Fibroblast of villous mesenchyme (primary cell): ENCODE results near the gene FBLN2. TPM values are rescaled to one million over a fixed set of nuclear protein-coding genes. Genes with fewer than 3 reads are reported as not detected.

Experiments used
- DNase-seq: peaks from one replicate; pipeline ENCODE4 v3.0.0-alpha.2; 2010; ENCODE audit warnings: low read depth
- H3K4me3 ChIP-seq: 2 replicates; pipeline ENCODE4 v1.5.1; 2011; ENCODE audit warnings: low read depth, mild to moderate bottlenecking, low read length
- total RNA-seq: library from RNA; depleted of rRNA; stranded (reverse); fragments of >200 nt; gene quantifications from 2 replicates; pipeline ENCODE4 v1.2.3, GENCODE V29; 2012
- TF ChIP-seq, protein P1 (sequence below): IDR thresholded peaks from 2 replicates; pipeline ENCODE4 v1.5.1; 2012; ENCODE audit warnings: low read depth, mild to moderate bottlenecking, low read length; ENCODE audit not compliant: insufficient read depth

FBLN2 gene
- total RNA-seq, 1 donor, result 30.2 TPM

DNA sequence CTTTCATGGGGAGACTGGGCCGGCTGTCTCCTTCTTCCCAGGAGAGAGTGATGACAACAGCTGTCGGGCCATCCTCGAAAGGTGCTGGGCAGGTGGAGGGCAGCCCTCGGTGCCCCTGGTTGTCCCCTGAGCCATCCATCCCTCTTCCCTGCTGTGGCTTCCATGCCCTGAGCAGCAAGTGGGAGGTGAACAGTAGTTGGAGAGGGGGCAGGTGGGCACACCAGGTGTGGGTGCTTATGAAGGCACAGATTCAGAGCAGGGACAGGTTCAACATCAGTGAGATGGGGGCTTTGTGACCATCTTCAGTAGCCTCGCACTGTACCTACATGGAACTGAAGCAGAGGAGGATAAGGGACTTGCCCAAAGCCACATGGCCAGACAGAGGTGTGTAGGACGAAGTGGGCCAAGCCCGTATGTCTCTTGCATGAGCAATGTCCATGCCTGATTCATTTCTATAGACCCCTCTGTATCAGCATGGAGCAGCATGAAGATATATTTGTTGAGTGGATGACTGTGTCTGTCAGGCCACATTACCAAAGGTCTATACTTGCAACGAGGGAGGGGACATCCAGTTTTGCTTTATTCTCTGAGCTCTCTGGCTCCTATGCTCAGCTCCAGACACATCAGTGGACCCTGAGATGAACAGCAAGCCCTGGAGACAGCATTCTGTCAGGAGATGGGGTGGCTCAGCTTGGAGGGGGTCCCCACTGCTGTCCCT is 107.8 kb downstream of the FBLN2 start:
- no peak overlapping the region for H3K4me3 ChIP-seq
- TF ChIP-seq, protein P1, sequence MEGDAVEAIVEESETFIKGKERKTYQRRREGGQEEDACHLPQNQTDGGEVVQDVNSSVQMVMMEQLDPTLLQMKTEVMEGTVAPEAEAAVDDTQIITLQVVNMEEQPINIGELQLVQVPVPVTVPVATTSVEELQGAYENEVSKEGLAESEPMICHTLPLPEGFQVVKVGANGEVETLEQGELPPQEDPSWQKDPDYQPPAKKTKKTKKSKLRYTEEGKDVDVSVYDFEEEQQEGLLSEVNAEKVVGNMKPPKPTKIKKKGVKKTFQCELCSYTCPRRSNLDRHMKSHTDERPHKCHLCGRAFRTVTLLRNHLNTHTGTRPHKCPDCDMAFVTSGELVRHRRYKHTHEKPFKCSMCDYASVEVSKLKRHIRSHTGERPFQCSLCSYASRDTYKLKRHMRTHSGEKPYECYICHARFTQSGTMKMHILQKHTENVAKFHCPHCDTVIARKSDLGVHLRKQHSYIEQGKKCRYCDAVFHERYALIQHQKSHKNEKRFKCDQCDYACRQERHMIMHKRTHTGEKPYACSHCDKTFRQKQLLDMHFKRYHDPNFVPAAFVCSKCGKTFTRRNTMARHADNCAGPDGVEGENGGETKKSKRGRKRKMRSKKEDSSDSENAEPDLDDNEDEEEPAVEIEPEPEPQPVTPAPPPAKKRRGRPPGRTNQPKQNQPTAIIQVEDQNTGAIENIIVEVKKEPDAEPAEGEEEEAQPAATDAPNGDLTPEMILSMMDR, result no peak
- no peak for DNase-seq

DNA sequence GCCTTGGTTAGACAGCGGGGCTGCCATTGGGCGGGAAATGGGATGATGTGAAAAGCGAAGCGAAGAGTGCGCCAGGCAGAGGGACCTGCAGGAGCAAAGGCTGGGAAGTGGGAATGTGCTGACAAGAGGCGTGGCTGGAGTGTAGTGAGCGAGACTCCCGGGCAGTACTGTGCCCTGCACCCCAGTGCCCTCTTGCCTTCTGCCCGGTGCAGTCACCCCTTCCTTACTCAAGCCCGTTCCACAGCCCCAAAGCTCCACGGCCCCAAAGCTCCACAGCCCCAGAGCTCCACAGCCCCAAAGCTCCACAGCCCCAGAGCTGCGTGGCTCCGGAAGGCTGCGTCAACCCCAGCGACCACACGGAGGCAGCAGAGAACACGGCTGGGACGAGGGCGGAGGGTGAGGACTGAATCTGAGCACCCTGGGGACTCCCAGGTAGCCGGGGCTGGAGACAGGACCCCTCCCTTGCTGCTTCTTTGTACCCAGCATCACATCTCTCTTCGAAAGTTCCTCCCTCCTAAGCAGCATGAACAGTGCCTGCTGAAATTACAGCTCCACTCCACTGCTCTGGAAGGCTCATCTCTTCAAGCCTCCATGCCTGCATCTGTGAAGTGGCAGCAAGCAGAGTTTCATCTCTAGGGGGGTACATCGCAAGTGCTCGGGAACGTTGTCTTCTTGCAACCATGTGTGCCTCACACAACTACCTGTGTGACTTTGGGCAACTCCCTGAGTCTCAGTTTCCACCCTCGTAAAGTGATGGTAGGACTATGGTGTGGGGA is 108.9 kb downstream of the FBLN2 start:
- TF ChIP-seq, protein P1, result peak; percentile 96
- H3K4me3 ChIP-seq, result no peak overlapping the region
- DNase-seq, result peak; percentile 31

DNA sequence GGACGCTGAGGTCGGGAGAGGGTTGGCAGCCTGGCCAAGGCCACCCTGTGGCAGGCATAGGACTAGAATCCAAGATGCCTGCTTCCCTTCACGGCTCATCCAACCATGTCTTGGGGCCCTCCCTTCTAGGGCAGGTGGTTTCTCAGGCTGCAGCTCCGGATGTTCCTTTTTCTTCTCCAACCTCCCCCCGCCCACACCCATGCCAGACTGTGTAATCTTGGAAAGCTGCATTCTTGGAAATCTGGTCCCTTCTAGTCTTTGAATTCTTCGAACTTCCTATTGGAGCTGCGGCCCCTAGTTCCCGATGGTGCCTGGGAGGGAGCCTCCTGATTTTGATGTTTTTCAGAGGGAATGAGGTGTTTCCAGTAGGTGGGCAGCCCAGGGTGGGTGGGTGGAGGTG is 109.8 kb downstream of the FBLN2 start:
- TF ChIP-seq, protein P1, result no peak

DNA sequence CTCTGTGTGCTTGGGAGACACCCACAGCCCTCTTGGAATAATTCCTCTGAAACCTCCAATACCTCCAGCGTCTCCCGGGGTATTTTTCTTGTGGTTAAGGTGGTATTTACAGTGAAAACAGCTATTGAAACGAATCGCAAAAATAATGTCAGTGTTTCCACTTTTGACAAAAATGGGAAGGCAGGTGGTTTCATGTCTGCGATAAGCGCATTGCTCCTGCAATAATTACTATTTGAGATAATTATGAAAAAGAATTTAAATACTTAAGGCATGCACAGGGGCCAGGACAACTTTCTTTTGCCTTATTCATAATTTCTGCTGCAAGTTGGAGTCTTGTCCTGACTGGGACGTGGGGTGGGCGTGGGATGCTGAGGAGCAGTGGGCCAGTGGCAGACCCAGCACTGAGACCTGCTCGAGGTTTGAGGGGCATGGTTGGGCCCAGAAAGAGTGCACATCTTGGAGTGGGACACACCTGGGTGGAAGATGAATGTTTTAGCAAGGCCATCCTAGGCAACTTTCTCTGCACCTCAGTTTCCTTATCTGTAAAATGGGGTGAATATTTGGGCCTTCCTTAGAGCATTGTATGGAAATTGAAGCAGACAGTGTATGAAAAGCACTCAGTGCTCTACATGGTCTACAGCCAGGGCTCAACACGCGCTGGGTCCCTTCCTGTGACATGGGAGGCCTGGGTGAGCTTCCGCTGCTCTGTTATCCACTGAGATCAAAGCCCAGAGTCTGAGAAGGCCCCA is 110.5 kb downstream of the FBLN2 start:
- TF ChIP-seq, protein P1, result no peak
- DNase-seq, result no peak

More for the DNA sequence above, 109.8 kb downstream of the FBLN2 start:
- DNase-seq, result no peak
- no peak overlapping the region for H3K4me3 ChIP-seq

DNA sequence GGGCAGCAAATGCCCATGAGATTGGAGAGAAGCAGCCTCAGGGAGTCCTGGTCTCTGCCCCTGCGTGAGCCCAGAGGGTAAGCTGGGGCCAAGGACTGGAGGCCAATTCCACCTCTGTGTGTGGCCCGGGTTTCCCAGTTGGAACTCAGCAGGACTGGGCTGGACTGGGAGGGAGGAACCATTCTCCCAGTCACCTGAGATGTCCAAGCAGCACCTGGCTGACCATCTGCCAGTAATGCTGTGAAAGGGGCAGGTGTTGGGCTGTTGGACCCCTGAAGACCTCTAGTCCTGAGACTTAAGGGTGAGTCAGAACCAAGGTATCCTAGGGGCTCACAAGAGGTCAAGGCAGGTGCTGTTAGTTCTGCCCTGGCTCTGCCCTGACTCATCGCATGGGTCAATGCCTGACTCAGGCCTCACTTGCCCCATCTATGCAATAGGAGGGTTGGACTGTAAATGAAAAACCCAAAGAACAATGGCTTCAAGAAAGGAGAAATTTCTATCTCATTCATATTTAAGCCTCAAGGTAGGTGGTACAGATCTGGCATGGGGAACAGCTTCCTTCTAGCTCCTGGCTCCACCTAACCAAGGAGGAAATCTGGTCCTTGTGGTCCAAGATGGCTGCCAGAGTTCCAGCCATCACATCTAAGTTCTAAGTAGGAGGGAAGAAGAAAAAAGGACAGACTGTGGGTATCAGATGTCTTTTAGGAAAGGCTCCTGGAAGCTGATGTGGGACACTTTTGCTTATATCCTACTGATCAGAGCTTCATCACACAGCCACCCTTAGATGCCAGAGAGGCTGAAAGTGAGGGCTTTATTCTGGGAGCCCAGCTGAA is 111.3 kb downstream of the FBLN2 start:
- no peak overlapping the region for H3K4me3 ChIP-seq
- TF ChIP-seq, protein P1, result no peak
- no peak for DNase-seq

More for the DNA sequence above, 110.5 kb downstream of the FBLN2 start:
- no peak overlapping the region for H3K4me3 ChIP-seq

DNA sequence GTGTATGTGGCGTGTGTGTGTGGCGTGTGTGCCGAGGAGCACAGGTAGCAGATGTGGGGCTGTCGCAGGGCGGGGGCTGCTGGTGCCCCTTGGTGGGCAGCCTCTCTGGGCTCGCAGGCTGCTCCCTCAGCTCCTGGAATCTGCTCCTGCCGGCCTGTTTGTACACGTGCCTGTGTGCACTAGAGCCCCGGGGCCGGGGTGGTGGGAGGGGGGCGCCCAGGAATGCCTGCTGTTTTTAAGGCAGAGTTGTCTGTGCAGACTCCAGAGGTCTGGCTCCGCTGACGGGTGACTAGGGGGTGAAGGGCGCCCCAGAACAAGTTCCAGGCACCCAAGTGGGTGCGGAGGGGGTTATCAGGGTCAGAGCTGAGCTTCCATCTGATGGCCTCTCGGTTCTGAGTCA is 112.2 kb downstream of the FBLN2 start:
- TF ChIP-seq, protein P1, result no peak
- no peak for DNase-seq
- H3K4me3 ChIP-seq, result no peak overlapping the region
